Measurements from ENCODE around the gene GNAQ. TPM values are rescaled to one million over a fixed set of nuclear protein-coding genes. Genes with fewer than 3 reads are reported as not detected.
A peak's percentile ranks its signal among the peaks of the same experiment; 100 is the strongest.

GNAQ gene
- total and polyA plus RNA-seq, 4 experiments from 2014 or later = 6.9 to 57.2 (median 34.5) TPM

- Mint-ChIP-seq H3K27ac (peak overlapping the region in 2 of 7 donors; percentile 15 to 19), H3K27me3 (no peaks in the 10 kb centered on the region), H3K4me1 (peaks cover 16 to 32% (median 26%) of the 10 kb centered on the region in 4 donors), H3K4me3 (no peak overlapping the region), H3K9me3 (no peaks in the 10 kb centered on the region), H3K36me3 (peaks cover 25 to 72% of the 10 kb centered on the region in 2 donors)
- Histone ChIP-seq H3K4me1 (ENCODE audit: insufficient read depth, low read length) (peaks cover 12% of the 10 kb centered on the region), H3K27ac (ENCODE audit: low read depth, low read length) (no peak overlapping the region), H3K36me3 (ENCODE audit: insufficient read depth, low read length) (no peaks in the 10 kb centered on the region), H3K4me3 (ENCODE audit: low read length in 2 of 2) (no peak overlapping the region), H3K9me3 (ENCODE audit: control insufficient read depth in 1 of 2, low read length in 2 of 2) (no peaks in the 10 kb centered on the region), H3K27me3 (ENCODE audit: insufficient read depth, low read length) (no peaks in the 10 kb centered on the region)
- POLR2A ChIA-PET (ENCODE audit: partially characterized antibody) = no interaction called here
- CTCF ChIA-PET (ENCODE audit: partially characterized antibody) = no interaction called here
- DNase-seq = no peak
- intact Hi-C loops (cut with micrococcal nuclease) = no loop called here
Observed at GRCh38 chr9:77802515-77803293, 228.9 kb downstream of the GNAQ start.

GRCh38 chr9:77802064-77802463 lies 229.5 kb downstream of the GNAQ start:
- Histone ChIP-seq H3K4me3 (ENCODE audit: low read length in 2 of 2) (no peak overlapping the region), H3K27ac (ENCODE audit: low read depth, low read length) (no peak overlapping the region), H3K36me3 (ENCODE audit: insufficient read depth, low read length) (no peaks in the 10 kb centered on the region), H3K9me3 (ENCODE audit: control insufficient read depth in 1 of 2, low read length in 2 of 2) (no peaks in the 10 kb centered on the region), H3K27me3 (ENCODE audit: insufficient read depth, low read length) (no peaks in the 10 kb centered on the region), H3K4me1 (ENCODE audit: insufficient read depth, low read length) (peaks cover 6% of the 10 kb centered on the region)
- Mint-ChIP-seq H3K4me1 (peaks cover 10 to 26% (median 20%) of the 10 kb centered on the region in 4 donors), H3K27me3 (no peaks in the 10 kb centered on the region), H3K9me3 (no peaks in the 10 kb centered on the region), H3K4me3 (no peak overlapping the region), H3K27ac (no peak overlapping the region), H3K36me3 (peaks cover 32 to 68% of the 10 kb centered on the region in 2 donors)
- intact Hi-C loops (cut with micrococcal nuclease) = no loop called here
- DNase-seq = no peak
- CTCF ChIA-PET (ENCODE audit: partially characterized antibody) = no interaction called here
- POLR2A ChIA-PET (ENCODE audit: partially characterized antibody) = no interaction called here

GRCh38 chr9:77800924-77801551 lies 230.6 kb downstream of the GNAQ start:
- H3K36me3 ChIP-seq (ENCODE audit: insufficient read depth, low read length) = no peaks in the 10 kb centered on the region
- Mint-ChIP-seq H3K4me1 (peaks cover 7 to 18% (median 13%) of the 10 kb centered on the region in 4 donors), H3K27ac (no peak overlapping the region), H3K4me3 (no peak overlapping the region), H3K27me3 (no peaks in the 10 kb centered on the region), H3K9me3 (no peaks in the 10 kb centered on the region), H3K36me3 (peaks cover 35 to 65% of the 10 kb centered on the region in 2 donors)
- no peak for DNase-seq
- no peaks in the 10 kb centered on the region for H3K27me3 ChIP-seq (ENCODE audit: insufficient read depth, low read length)
- POLR2A ChIA-PET (ENCODE audit: partially characterized antibody) = no interaction called here
- intact Hi-C loops (cut with micrococcal nuclease) = no loop called here
- no peak overlapping the region for H3K27ac ChIP-seq (ENCODE audit: low read depth, low read length)
- peaks cover 6% of the 10 kb centered on the region for H3K4me1 ChIP-seq (ENCODE audit: insufficient read depth, low read length)
- CTCF ChIA-PET (ENCODE audit: partially characterized antibody) = no interaction called here
- H3K9me3 ChIP-seq (ENCODE audit: control insufficient read depth in 1 of 2, low read length in 2 of 2) = no peaks in the 10 kb centered on the region
- H3K4me3 ChIP-seq (ENCODE audit: low read length in 2 of 2) = no peak overlapping the region

DNA sequence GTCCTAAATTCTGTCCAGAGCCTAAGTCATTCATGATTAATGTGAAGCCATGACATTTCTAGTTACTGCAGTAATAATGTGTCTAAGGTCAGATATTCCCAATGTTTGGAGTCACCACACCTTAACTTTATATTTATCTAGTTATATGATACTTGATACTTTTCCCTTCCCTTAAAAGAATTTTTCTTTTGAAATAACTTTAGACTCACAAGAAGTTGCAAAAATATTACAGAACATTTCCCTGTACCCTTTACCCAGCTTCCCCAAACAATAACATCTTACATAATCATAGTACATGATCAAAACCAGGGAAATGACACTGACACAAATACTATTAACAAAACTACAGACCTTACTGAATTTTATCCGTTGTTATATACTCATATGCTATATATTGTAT lies 233.5 kb downstream of the GNAQ start:
- H3K4me3 ChIP-seq (ENCODE audit: low read length in 2 of 2) = no peak overlapping the region
- no peak overlapping the region for H3K27ac ChIP-seq (ENCODE audit: low read depth, low read length)
- no peaks in the 10 kb centered on the region for H3K9me3 Mint-ChIP-seq
- no peak for DNase-seq
- H3K36me3 Mint-ChIP-seq = peaks cover 45 to 73% of the 10 kb centered on the region in 2 donors
- peak overlapping the region in 1 of 7 donors; percentile 30 for H3K27ac Mint-ChIP-seq
- H3K27me3 Mint-ChIP-seq = no peaks in the 10 kb centered on the region
- H3K4me3 Mint-ChIP-seq = peak overlapping the region in 1 of 8 donors; percentile 23
- H3K4me1 ChIP-seq (ENCODE audit: insufficient read depth, low read length) = peaks cover 6% of the 10 kb centered on the region
- intact Hi-C loops (cut with micrococcal nuclease) = no loop called here
- H3K9me3 ChIP-seq (ENCODE audit: control insufficient read depth in 1 of 2, low read length in 2 of 2) = no peaks in the 10 kb centered on the region
- CTCF ChIA-PET (ENCODE audit: partially characterized antibody) = no interaction called here
- POLR2A ChIA-PET (ENCODE audit: partially characterized antibody) = no interaction called here
- H3K36me3 ChIP-seq (ENCODE audit: insufficient read depth, low read length) = no peaks in the 10 kb centered on the region
- H3K4me1 Mint-ChIP-seq = peaks cover 1 to 13% (median 9%) of the 10 kb centered on the region in 4 donors
- H3K27me3 ChIP-seq (ENCODE audit: insufficient read depth, low read length) = no peaks in the 10 kb centered on the region

GRCh38 chr9:77794985-77795384 lies 236.6 kb downstream of the GNAQ start:
- ChIA-PET POLR2A (ENCODE audit: partially characterized antibody) (no interaction called here), CTCF (ENCODE audit: partially characterized antibody) (no interaction called here)
- H3K27ac Mint-ChIP-seq = no peak overlapping the region
- H3K4me1 Mint-ChIP-seq = peaks cover 0 to 6% (median 3%) of the 10 kb centered on the region in 4 donors
- H3K4me3 Mint-ChIP-seq = no peak overlapping the region
- H3K9me3 Mint-ChIP-seq = no peaks in the 10 kb centered on the region
- H3K9me3 ChIP-seq (ENCODE audit: control insufficient read depth in 1 of 2, low read length in 2 of 2) = no peaks in the 10 kb centered on the region
- H3K27ac ChIP-seq (ENCODE audit: low read depth, low read length) = no peak overlapping the region
- H3K36me3 Mint-ChIP-seq = peaks cover 56 to 64% of the 10 kb centered on the region in 2 donors
- H3K27me3 Mint-ChIP-seq = no peaks in the 10 kb centered on the region
- H3K4me3 ChIP-seq (ENCODE audit: low read length in 2 of 2) = no peak overlapping the region
- H3K36me3 ChIP-seq (ENCODE audit: insufficient read depth, low read length) = no peaks in the 10 kb centered on the region
- intact Hi-C loops (cut with micrococcal nuclease) = no loop called here
- no peak for DNase-seq
- H3K27me3 ChIP-seq (ENCODE audit: insufficient read depth, low read length) = no peaks in the 10 kb centered on the region
- H3K4me1 ChIP-seq (ENCODE audit: insufficient read depth, low read length) = no peaks in the 10 kb centered on the region

- Mint-ChIP-seq H3K9me3 (no peaks in the 10 kb centered on the region), H3K36me3 (peaks cover 49 to 55% of the 10 kb centered on the region in 2 donors), H3K27ac (no peak overlapping the region), H3K4me3 (peak overlapping the region in 1 of 8 donors; percentile 35), H3K4me1 (peaks cover 2 to 6% (median 4%) of the 10 kb centered on the region in 4 donors), H3K27me3 (no peaks in the 10 kb centered on the region)
- ChIA-PET POLR2A (ENCODE audit: partially characterized antibody) (no interaction called here), CTCF (ENCODE audit: partially characterized antibody) (interaction anchor here (1.2 kb wide), 1 partner anchor 480 kb away, joined by 4 read pairs; no protein-coding TSS in a partner anchor)
- DNase-seq = no peak
- Histone ChIP-seq H3K36me3 (ENCODE audit: insufficient read depth, low read length) (no peaks in the 10 kb centered on the region), H3K9me3 (ENCODE audit: control insufficient read depth in 1 of 2, low read length in 2 of 2) (no peaks in the 10 kb centered on the region), H3K4me1 (ENCODE audit: insufficient read depth, low read length) (no peaks in the 10 kb centered on the region), H3K4me3 (ENCODE audit: low read length in 2 of 2) (no peak overlapping the region), H3K27me3 (ENCODE audit: insufficient read depth, low read length) (no peaks in the 10 kb centered on the region), H3K27ac (ENCODE audit: low read depth, low read length) (no peak overlapping the region)
- intact Hi-C loops (cut with micrococcal nuclease) = no loop called here
Observed at GRCh38 chr9:77793849-77794248, 237.8 kb downstream of the GNAQ start.

DNA sequence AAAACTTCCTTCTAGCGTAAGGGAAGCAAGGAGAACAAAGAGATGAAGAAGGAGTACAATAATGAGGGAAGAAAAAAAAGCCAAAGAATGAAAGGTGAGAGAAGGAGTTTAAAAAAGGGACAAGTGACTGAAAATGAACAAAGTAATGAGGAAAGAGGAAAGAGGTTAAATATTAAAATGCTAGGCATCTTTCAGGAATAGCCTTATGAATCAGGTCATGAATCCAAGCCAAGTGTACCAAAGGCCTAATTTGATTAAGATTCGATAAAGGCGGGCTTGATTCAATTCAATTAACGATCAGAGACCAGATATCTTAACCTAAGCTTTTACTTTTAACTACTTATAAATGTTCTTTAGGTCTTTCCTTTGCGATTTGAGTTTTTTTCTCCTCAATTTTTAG lies 241.7 kb downstream of the GNAQ start:
- Mint-ChIP-seq H3K9me3 (no peaks in the 10 kb centered on the region), H3K27ac (peak overlapping the region in 1 of 7 donors; percentile 38), H3K4me1 (peaks cover 4 to 6% (median 4%) of the 10 kb centered on the region in 4 donors), H3K36me3 (peaks cover 51 to 55% of the 10 kb centered on the region in 2 donors), H3K4me3 (no peak overlapping the region), H3K27me3 (no peaks in the 10 kb centered on the region)
- Histone ChIP-seq H3K4me1 (ENCODE audit: insufficient read depth, low read length) (no peaks in the 10 kb centered on the region), H3K27ac (ENCODE audit: low read depth, low read length) (no peak overlapping the region), H3K27me3 (ENCODE audit: insufficient read depth, low read length) (no peaks in the 10 kb centered on the region), H3K36me3 (ENCODE audit: insufficient read depth, low read length) (no peaks in the 10 kb centered on the region), H3K4me3 (ENCODE audit: low read length in 2 of 2) (no peak overlapping the region), H3K9me3 (ENCODE audit: control insufficient read depth in 1 of 2, low read length in 2 of 2) (no peaks in the 10 kb centered on the region)
- intact Hi-C loops (cut with micrococcal nuclease) = no loop called here
- DNase-seq = no peak
- ChIA-PET POLR2A (ENCODE audit: partially characterized antibody) (no interaction called here), CTCF (ENCODE audit: partially characterized antibody) (no interaction called here)
